Measurements from ENCODE around the gene LAT. TPM values are rescaled to one million over a fixed set of nuclear protein-coding genes. Genes with fewer than 3 reads are reported as not detected.

The LAT gene
- total RNA-seq, 2 experiments from 2014 or later, result 17.5 to 19.8 TPM

- BruUV-seq (replicated peaks), result no TSS peak
- H3K9me3 ChIP-seq (ENCODE audit: low read length), result no peaks in the 10 kb centered on the region
- CTCF ChIA-PET (ENCODE audit: unreplicated experiment), result no interaction called here
- no peak for TF ChIP-seq CTCF (conservative IDR thresholded peaks at IDR 0.05; ENCODE audit: low read length)
- TF ChIP-seq EZH2phosphoT487 (IDR thresholded peaks at IDR 0.05; ENCODE audit: borderline replicate concordance, low read depth, low read length), result no peak
- no peaks in the 10 kb centered on the region for H3K9me2 ChIP-seq (ENCODE audit: insufficient read depth, low read length)
- H2AFZ ChIP-seq (ENCODE audit: low read length), result no peak overlapping the region
- no peaks in the 10 kb centered on the region for H3K4me1 ChIP-seq (ENCODE audit: insufficient read depth, low read length, poor library complexity, severe bottlenecking)
- DNase-seq (ENCODE audit: low spot score), result no peak
- H3K79me2 ChIP-seq (ENCODE audit: insufficient read depth, low read depth, low read length), result no peaks in the 10 kb centered on the region
- H3K4me3 ChIP-seq (ENCODE audit: low read depth, low read length, poor library complexity, severe bottlenecking), result no peak overlapping the region
- H3K36me3 ChIP-seq (ENCODE audit: insufficient read depth, low read length), result no peaks in the 10 kb centered on the region
- intact Hi-C loops (cut with micrococcal nuclease; ENCODE audit: unreplicated experiment), result no loop called here
- H3K27ac ChIP-seq (ENCODE audit: low read depth, low read length, poor library complexity, severe bottlenecking), result no peak overlapping the region
- POLR2A ChIA-PET, result interaction anchor here (0.7 to 1.2 kb wide), 2 partner anchors 24 to 253 kb away, joined by 3 to 4 read pairs; no protein-coding TSS in a partner anchor
- H3K4me2 ChIP-seq (ENCODE audit: low read length), result no peak overlapping the region
- no peaks in the 10 kb centered on the region for H4K20me1 ChIP-seq (ENCODE audit: insufficient read depth, low read length)
Observed at GRCh38 chr16:29023279-29024277, 38.7 kb downstream of the LAT start.

- ChIA-PET CTCF (ENCODE audit: unreplicated experiment) (no interaction called here), POLR2A (interaction anchor here (1.2 kb wide), 1 partner anchor 252 kb away, joined by 3 read pairs; no protein-coding TSS in a partner anchor)
- Histone ChIP-seq H3K79me2 (ENCODE audit: insufficient read depth, low read depth, low read length) (no peaks in the 10 kb centered on the region), H4K20me1 (ENCODE audit: insufficient read depth, low read length) (no peaks in the 10 kb centered on the region), H3K36me3 (ENCODE audit: insufficient read depth, low read length) (no peaks in the 10 kb centered on the region), H3K9me2 (ENCODE audit: insufficient read depth, low read length) (no peaks in the 10 kb centered on the region), H2AFZ (ENCODE audit: low read length) (no peak overlapping the region), H3K4me1 (ENCODE audit: insufficient read depth, low read length, poor library complexity, severe bottlenecking) (no peaks in the 10 kb centered on the region), H3K9me3 (ENCODE audit: low read length) (no peaks in the 10 kb centered on the region), H3K4me3 (ENCODE audit: low read depth, low read length, poor library complexity, severe bottlenecking) (no peak overlapping the region), H3K27ac (ENCODE audit: low read depth, low read length, poor library complexity, severe bottlenecking) (no peak overlapping the region), H3K4me2 (ENCODE audit: low read length) (no peak overlapping the region)
- DNase-seq (ENCODE audit: low spot score), result no peak
- TF ChIP-seq CTCF (conservative IDR thresholded peaks at IDR 0.05; ENCODE audit: low read length) (no peak), EZH2phosphoT487 (IDR thresholded peaks at IDR 0.05; ENCODE audit: borderline replicate concordance, low read depth, low read length) (no peak)
- intact Hi-C loops (cut with micrococcal nuclease; ENCODE audit: unreplicated experiment), result no loop called here
- no TSS peak for BruUV-seq (replicated peaks)
Observed at GRCh38 chr16:29024278-29024677, 39.4 kb downstream of the LAT start.

GRCh38 chr16:29025218-29025617 is 40.4 kb downstream of the LAT start:
- CTCF ChIA-PET (ENCODE audit: unreplicated experiment), result no interaction called here
- H3K36me3 ChIP-seq (ENCODE audit: insufficient read depth, low read length), result no peaks in the 10 kb centered on the region
- POLR2A ChIA-PET, result no interaction called here
- no peak for DNase-seq (ENCODE audit: low spot score)
- H3K9me2 ChIP-seq (ENCODE audit: insufficient read depth, low read length), result no peaks in the 10 kb centered on the region
- H4K20me1 ChIP-seq (ENCODE audit: insufficient read depth, low read length), result no peaks in the 10 kb centered on the region
- TF ChIP-seq CTCF (conservative IDR thresholded peaks at IDR 0.05; ENCODE audit: low read length) (no peak), EZH2phosphoT487 (IDR thresholded peaks at IDR 0.05; ENCODE audit: borderline replicate concordance, low read depth, low read length) (no peak)
- no peaks in the 10 kb centered on the region for H3K9me3 ChIP-seq (ENCODE audit: low read length)
- no TSS peak for BruUV-seq (replicated peaks)
- H3K4me1 ChIP-seq (ENCODE audit: insufficient read depth, low read length, poor library complexity, severe bottlenecking), result no peaks in the 10 kb centered on the region
- no peak overlapping the region for H3K4me2 ChIP-seq (ENCODE audit: low read length)
- H3K27ac ChIP-seq (ENCODE audit: low read depth, low read length, poor library complexity, severe bottlenecking), result no peak overlapping the region
- no peak overlapping the region for H2AFZ ChIP-seq (ENCODE audit: low read length)
- intact Hi-C loops (cut with micrococcal nuclease; ENCODE audit: unreplicated experiment), result no loop called here
- H3K4me3 ChIP-seq (ENCODE audit: low read depth, low read length, poor library complexity, severe bottlenecking), result no peak overlapping the region
- H3K79me2 ChIP-seq (ENCODE audit: insufficient read depth, low read depth, low read length), result no peaks in the 10 kb centered on the region

Measured in OCI-LY7 (cell line).